GM12878 (cell line): ENCODE measurements around the gene BRI3BP. TPM values are rescaled to one million over a fixed set of nuclear protein-coding genes. Genes with fewer than 3 reads are reported as not detected.

Experiments
- CEBPB ChIP-seq, 2 experiments: fragments of 150-350 bp in 1 of 2; IDR thresholded peaks; 2 replicates each; pipeline ENCODE4 v1.6.1; 2012 to 2014; ENCODE audit warnings: low read depth in 2 of 2, low read length in 2 of 2, borderline replicate concordance in 1 of 2, inconsistent platforms in 1 of 2
- CTCF ChIP-seq, 3 experiments: IDR thresholded peaks in 2 of 3; conservative IDR thresholded peaks in 1 of 3; 2 replicates each; pipeline ENCODE4 v1.5.1; 2011; ENCODE audit warnings: low read depth in 3 of 3, low read length in 3 of 3, mild to moderate bottlenecking in 3 of 3, control low read depth in 2 of 3, moderate library complexity in 2 of 3, inconsistent platforms in 1 of 3, mixed read lengths in 1 of 3; ENCODE audit not compliant: control insufficient read depth in 2 of 3, insufficient read depth in 1 of 3; ENCODE audit errors: extremely low read depth in 1 of 3
- GABPA ChIP-seq: IDR thresholded peaks from 2 replicates; pipeline ENCODE4 v1.6.1; 2014; ENCODE audit warnings: antibody characterized with exemption, low read depth, mild to moderate bottlenecking, inconsistent platforms
- IKZF2 ChIP-seq, 2 experiments: fragments of 450-650 bp; IDR thresholded peaks; 2 replicates each; pipeline ENCODE4 v1.6.1; 2017; ENCODE audit warnings: mild to moderate bottlenecking in 2 of 2, moderate library complexity in 2 of 2
- IRF3 ChIP-seq: fragments of 450-650 bp; IDR thresholded peaks from 2 replicates; pipeline ENCODE4 v1.6.1; 2014; ENCODE audit warnings: mild to moderate bottlenecking
- JUND ChIP-seq: IDR thresholded peaks from 2 replicates; pipeline ENCODE4 v1.6.1; 2012; ENCODE audit warnings: low read depth, mild to moderate bottlenecking, low read length, improper control_type of control experiment, moderate library complexity
- MTA3 ChIP-seq: IDR thresholded peaks from 2 replicates; pipeline ENCODE4 v1.6.1; 2012; ENCODE audit warnings: low read length, inconsistent platforms, borderline replicate concordance
- PAX5 ChIP-seq: IDR thresholded peaks from 2 replicates; pipeline ENCODE4 v1.6.1; 2011; ENCODE audit warnings: low read depth, low read length, borderline replicate concordance
- SREBF2 ChIP-seq: IDR thresholded peaks from 2 replicates; pipeline ENCODE4 v1.6.1; 2012; ENCODE audit warnings: mild to moderate bottlenecking, low read length
- SUZ12 ChIP-seq: fragments of 200-600 bp; sonication (generic); IDR thresholded peaks from one replicate; pipeline ENCODE4 v1.6.1; 2018; ENCODE audit warnings: antibody characterized with exemption, mild to moderate bottlenecking; ENCODE audit not compliant: unreplicated experiment
- ZBTB40 ChIP-seq: fragments of 450-650 bp; IDR thresholded peaks from 2 replicates; pipeline ENCODE4 v1.6.1; 2016; ENCODE audit warnings: mild to moderate bottlenecking, moderate library complexity, borderline replicate concordance
- ZNF24 ChIP-seq: fragments of 450-650 bp; IDR thresholded peaks from 2 replicates; pipeline ENCODE4 v1.6.1; 2017; ENCODE audit warnings: antibody characterized with exemption, mild to moderate bottlenecking
- ZNF274 ChIP-seq: IDR thresholded peaks from one replicate; pipeline ENCODE4 v1.8.0; 2011; ENCODE audit not compliant: insufficient read length, insufficient read depth
- polyA plus RNA-seq, 11 experiments: library from polyadenylated mRNA; depleted of rRNA in 4 of 11; unstranded in 6 of 11; stranded (reverse) in 5 of 11; fragments of >200 nt; fragmentation: Nextera tagmentation in 4 of 11; fragmentation: Illumina TruSeq in 1 of 11; extraction: Ambion mirVana in 4 of 11; extraction: Trizol in 1 of 11; gene quantifications; 1 replicate in 1 of 11; 2 replicates in 10 of 11; pipeline versions ENCODE4 v1.2.1 to v1.2.3, GENCODE V29; 2011 to 2016; ENCODE audit warnings: inconsistent platforms in 2 of 11, missing spikeins in 2 of 11, low read depth in 1 of 11
- total RNA-seq, 4 experiments: library from RNA; depleted of rRNA in 3 of 4; stranded (reverse); fragments of >200 nt in 3 of 4; fragmentation: Illumina TruSeq in 1 of 4; extraction: Trizol in 1 of 4; gene quantifications; 2 replicates each; pipeline versions ENCODE4 v1.2.1 to v1.2.3, GENCODE V29; 2013 to 2021
- TF ChIP-seq, protein P1 (sequence below): IDR thresholded peaks from 2 replicates; pipeline ENCODE4 v1.6.1; 2012; ENCODE audit warnings: mild to moderate bottlenecking, low read depth, low read length
- TF ChIP-seq, protein P2 (sequence below): IDR thresholded peaks from 2 replicates; pipeline ENCODE4 v1.6.1; 2012; ENCODE audit warnings: low read depth, low read length, improper control_type of control experiment

The BRI3BP gene
- total and polyA plus RNA-seq, 10 of the 15 experiments (the other 5 are each of a cell fraction or from before 2014, with no cell fraction given): 11.5 to 37.0 (median 28.5) TPM

GRCh38 chr12:124992874-124993625 lies 395 bp upstream of the BRI3BP start (continued):
- TF ChIP-seq MTA3: no peak
- TF ChIP-seq, protein P1, sequence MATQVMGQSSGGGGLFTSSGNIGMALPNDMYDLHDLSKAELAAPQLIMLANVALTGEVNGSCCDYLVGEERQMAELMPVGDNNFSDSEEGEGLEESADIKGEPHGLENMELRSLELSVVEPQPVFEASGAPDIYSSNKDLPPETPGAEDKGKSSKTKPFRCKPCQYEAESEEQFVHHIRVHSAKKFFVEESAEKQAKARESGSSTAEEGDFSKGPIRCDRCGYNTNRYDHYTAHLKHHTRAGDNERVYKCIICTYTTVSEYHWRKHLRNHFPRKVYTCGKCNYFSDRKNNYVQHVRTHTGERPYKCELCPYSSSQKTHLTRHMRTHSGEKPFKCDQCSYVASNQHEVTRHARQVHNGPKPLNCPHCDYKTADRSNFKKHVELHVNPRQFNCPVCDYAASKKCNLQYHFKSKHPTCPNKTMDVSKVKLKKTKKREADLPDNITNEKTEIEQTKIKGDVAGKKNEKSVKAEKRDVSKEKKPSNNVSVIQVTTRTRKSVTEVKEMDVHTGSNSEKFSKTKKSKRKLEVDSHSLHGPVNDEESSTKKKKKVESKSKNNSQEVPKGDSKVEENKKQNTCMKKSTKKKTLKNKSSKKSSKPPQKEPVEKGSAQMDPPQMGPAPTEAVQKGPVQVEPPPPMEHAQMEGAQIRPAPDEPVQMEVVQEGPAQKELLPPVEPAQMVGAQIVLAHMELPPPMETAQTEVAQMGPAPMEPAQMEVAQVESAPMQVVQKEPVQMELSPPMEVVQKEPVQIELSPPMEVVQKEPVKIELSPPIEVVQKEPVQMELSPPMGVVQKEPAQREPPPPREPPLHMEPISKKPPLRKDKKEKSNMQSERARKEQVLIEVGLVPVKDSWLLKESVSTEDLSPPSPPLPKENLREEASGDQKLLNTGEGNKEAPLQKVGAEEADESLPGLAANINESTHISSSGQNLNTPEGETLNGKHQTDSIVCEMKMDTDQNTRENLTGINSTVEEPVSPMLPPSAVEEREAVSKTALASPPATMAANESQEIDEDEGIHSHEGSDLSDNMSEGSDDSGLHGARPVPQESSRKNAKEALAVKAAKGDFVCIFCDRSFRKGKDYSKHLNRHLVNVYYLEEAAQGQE: no peak
- TF ChIP-seq SREBF2: no peak
- peak; percentile 61 to 71 (median 66) for TF ChIP-seq CTCF (IDR thresholded peaks at IDR 0.05 in 2 of 3, conservative IDR thresholded peaks at IDR 0.05 in 1 of 3; ENCODE audit: control insufficient read depth in 2 of 3, extremely low read depth in 1 of 3, insufficient read depth in 1 of 3, low read depth in 3 of 3, low read length in 3 of 3)
- TF ChIP-seq CEBPB (IDR thresholded peaks at IDR 0.05; ENCODE audit: borderline replicate concordance in 1 of 2, low read depth in 2 of 2, low read length in 2 of 2): no peak
- peak; percentile 32; the same call in 1 of the 2 replicates for TF ChIP-seq ZBTB40
- TF ChIP-seq, protein P2, sequence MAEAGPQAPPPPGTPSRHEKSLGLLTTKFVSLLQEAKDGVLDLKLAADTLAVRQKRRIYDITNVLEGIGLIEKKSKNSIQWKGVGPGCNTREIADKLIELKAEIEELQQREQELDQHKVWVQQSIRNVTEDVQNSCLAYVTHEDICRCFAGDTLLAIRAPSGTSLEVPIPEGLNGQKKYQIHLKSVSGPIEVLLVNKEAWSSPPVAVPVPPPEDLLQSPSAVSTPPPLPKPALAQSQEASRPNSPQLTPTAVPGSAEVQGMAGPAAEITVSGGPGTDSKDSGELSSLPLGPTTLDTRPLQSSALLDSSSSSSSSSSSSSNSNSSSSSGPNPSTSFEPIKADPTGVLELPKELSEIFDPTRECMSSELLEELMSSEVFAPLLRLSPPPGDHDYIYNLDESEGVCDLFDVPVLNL: peak; percentile 73
- no peak for TF ChIP-seq SUZ12
- TF ChIP-seq ZNF24: no peak
- 0 out of 2 replicates have a peak, but pooled peaks have one; percentile 51 for TF ChIP-seq GABPA
- no peak for TF ChIP-seq JUND
- no peak for TF ChIP-seq IRF3
- TF ChIP-seq PAX5: no peak
- TF ChIP-seq ZNF274: no peak
- peak; percentile 9 to 22; a peak in 1 of 4 replicates for TF ChIP-seq IKZF2 (IDR thresholded peaks at IDR 0.05)
